Hindlimb muscle (tissue), 1 donor: Measurements from ENCODE around the gene MAP9. TPM values are rescaled to one million over a fixed set of nuclear protein-coding genes. Genes with fewer than 3 reads are reported as not detected.
"Not testable (repeated sequence)": the region's sequence is repeated elsewhere in the genome, so short reads cannot be mapped to it uniquely, and the experiment has no call there.

ENCODE experiments used
- DNase-seq: peaks from one replicate; pipeline ENCODE4 v3.0.0-alpha.2; 2013
- polyA plus RNA-seq: library from polyadenylated mRNA; unstranded; fragments of 120-200 nt; gene quantifications from one replicate; pipeline ENCODE4 v1.2.1, GENCODE V29; 2013; ENCODE audit not compliant: insufficient read length

The MAP9 gene
- polyA plus RNA-seq, 1 donor: 3.4 TPM

- DNase-seq: no peak
Observed at GRCh38 chr4:155342142-155342541, 34.6 kb downstream of the MAP9 start.

- DNase-seq: no peak
Observed at GRCh38 chr4:155339999-155340398, 36.8 kb downstream of the MAP9 start.

GRCh38 chr4:155339588-155339987, 37.2 kb downstream of the MAP9 start:
- DNase-seq: no peak

GRCh38 chr4:155338196-155338595, 38.6 kb downstream of the MAP9 start:
- DNase-seq: no peak

GRCh38 chr4:155336242-155336641, 40.5 kb downstream of the MAP9 start:
- no peak for DNase-seq

GRCh38 chr4:155331478-155331877, 45.3 kb downstream of the MAP9 start:
- DNase-seq: no peak

GRCh38 chr4:155322782-155323181, 54.0 kb downstream of the MAP9 start:
- no peak for DNase-seq

GRCh38 chr4:155321006-155321405, 55.8 kb downstream of the MAP9 start:
- DNase-seq: no peak

- no peak for DNase-seq
Observed at GRCh38 chr4:155319516-155319915, 57.2 kb downstream of the MAP9 start.

- DNase-seq: not testable (repeated sequence)
Observed at GRCh38 chr4:155312027-155312426, 64.7 kb downstream of the MAP9 start.

- no peak for DNase-seq
Observed at GRCh38 chr4:155307731-155308277, 69.0 kb downstream of the MAP9 start.

- no peak for DNase-seq
Observed at GRCh38 chr4:155305619-155306018, 71.1 kb downstream of the MAP9 start.

- DNase-seq: no peak
Observed at GRCh38 chr4:155304375-155304774, 72.4 kb downstream of the MAP9 start.

- no peak for DNase-seq
Observed at GRCh38 chr4:155299103-155299502, 77.7 kb downstream of the MAP9 start.

Other genes starting within 250 kb of the MAP9 start
- not detected for gene NPY2R, start 168.3 kb downstream of the MAP9 start, polyA plus RNA-seq